WTC11 (cell line): Measurements from ENCODE around the gene C19orf73. TPM values are rescaled to one million over a fixed set of nuclear protein-coding genes. Genes with fewer than 3 reads are reported as not detected.

ENCODE experiments used
- CDX4 ChIP-seq: fragments of 250-450 bp; sonication (Bioruptor Pico); IDR thresholded peaks from 2 replicates; pipeline ENCODE4 v1.9.0; 2021; ENCODE audit warnings: moderate library complexity, mild to moderate bottlenecking, inconsistent platforms, borderline replicate concordance
- CREM ChIP-seq: sonication (generic); formaldehyde crosslinking; IDR thresholded peaks from 2 replicates; pipeline ENCODE4 v1.8.1; 2022; ENCODE audit warnings: mild to moderate bottlenecking, missing genetic modification reagents, moderate library complexity
- E2F5 ChIP-seq: sonication (generic); formaldehyde crosslinking; IDR thresholded peaks from 2 replicates; pipeline ENCODE4 v1.8.1; 2022; ENCODE audit warnings: mild to moderate bottlenecking, moderate library complexity, missing genetic modification reagents
- ESRRA ChIP-seq: sonication (generic); formaldehyde crosslinking; IDR thresholded peaks from 2 replicates; pipeline ENCODE4 v1.8.1; 2022; ENCODE audit warnings: mild to moderate bottlenecking, missing genetic modification reagents, borderline replicate concordance
- FOXJ3 ChIP-seq: sonication (generic); formaldehyde crosslinking; IDR thresholded peaks from 2 replicates; pipeline ENCODE4 v1.9.0; 2021; ENCODE audit warnings: missing genetic modification reagents, mild to moderate bottlenecking, borderline replicate concordance
- HMGXB4 ChIP-seq: sonication (generic); formaldehyde crosslinking; IDR thresholded peaks from 2 replicates; pipeline ENCODE4 v1.8.1; 2023; ENCODE audit warnings: mild to moderate bottlenecking, moderate library complexity, missing genetic modification reagents
- IRF1 ChIP-seq: sonication (generic); formaldehyde crosslinking; IDR thresholded peaks from 2 replicates; pipeline ENCODE4 v1.8.0; 2023; ENCODE audit warnings: missing genetic modification reagents
- KAT7 ChIP-seq: sonication (generic); formaldehyde crosslinking; IDR thresholded peaks from 2 replicates; pipeline ENCODE4 v1.8.1; 2023; ENCODE audit warnings: missing genetic modification reagents, mild to moderate bottlenecking, borderline replicate concordance
- NR1H2 ChIP-seq: sonication (generic); formaldehyde crosslinking; IDR thresholded peaks from 2 replicates; pipeline ENCODE4 v1.9.0; 2021; ENCODE audit warnings: mild to moderate bottlenecking, moderate library complexity, missing genetic modification reagents
- PRRX2 ChIP-seq: fragments of 250-450 bp; sonication (Bioruptor Pico); IDR thresholded peaks from 2 replicates; pipeline ENCODE4 v1.8.0; 2021; ENCODE audit warnings: mild to moderate bottlenecking
- RORB ChIP-seq: fragments of 250-450 bp; sonication (Bioruptor Pico); IDR thresholded peaks from 2 replicates; pipeline ENCODE4 v1.9.0; 2021; ENCODE audit warnings: mild to moderate bottlenecking
- SP1 ChIP-seq: sonication (generic); formaldehyde crosslinking; conservative IDR thresholded peaks from 2 replicates; pipeline ENCODE4 v1.8.1; 2022; ENCODE audit warnings: missing genetic modification reagents
- TCF7 ChIP-seq: sonication (generic); formaldehyde crosslinking; IDR thresholded peaks from 2 replicates; pipeline ENCODE4 v1.8.0; 2022; ENCODE audit warnings: mild to moderate bottlenecking, low read depth, missing genetic modification reagents, moderate library complexity
- ZSCAN18 ChIP-seq: fragments of 250-450 bp; sonication (Bioruptor Pico); IDR thresholded peaks from 2 replicates; pipeline ENCODE4 v2.1.2; 2022; ENCODE audit warnings: mild to moderate bottlenecking, moderate library complexity
- total RNA-seq: library from RNA; stranded (reverse); gene quantifications from 3 replicates; pipeline ENCODE4 v1.2.3, GENCODE V29; 2021
- TF ChIP-seq, protein P1 (sequence below): sonication (generic); formaldehyde crosslinking; IDR thresholded peaks from 2 replicates; pipeline ENCODE4 v1.8.1; 2022; ENCODE audit warnings: missing genetic modification reagents, borderline replicate concordance
- TF ChIP-seq, protein P2 (sequence below): sonication (generic); formaldehyde crosslinking; conservative IDR thresholded peaks from 2 replicates; pipeline ENCODE4 v1.8.1; 2022; ENCODE audit warnings: mild to moderate bottlenecking, missing genetic modification reagents
- TF ChIP-seq, protein P3 (sequence below): sonication (generic); formaldehyde crosslinking; IDR thresholded peaks from 2 replicates; pipeline ENCODE4 v1.8.0; 2023; ENCODE audit warnings: mild to moderate bottlenecking, missing genetic modification reagents
- TF ChIP-seq, protein P4 (sequence below): sonication (generic); formaldehyde crosslinking; IDR thresholded peaks from 2 replicates; pipeline ENCODE4 v1.8.0; 2023; ENCODE audit warnings: missing genetic modification reagents, mild to moderate bottlenecking, borderline replicate concordance
- TF ChIP-seq, protein P5 (sequence below): sonication (generic); formaldehyde crosslinking; IDR thresholded peaks from 2 replicates; pipeline ENCODE4 v1.8.1; 2023; ENCODE audit warnings: mild to moderate bottlenecking, missing genetic modification reagents, moderate library complexity

Gene C19orf73
- total RNA-seq, 1 experiment from 2014 or later, result 3.2 TPM

GRCh38 chr19:49085020-49085867 lies 33.7 kb downstream of the C19orf73 start, which contains the start of gene SNRNP70 (continued):
- TF ChIP-seq, protein P1, sequence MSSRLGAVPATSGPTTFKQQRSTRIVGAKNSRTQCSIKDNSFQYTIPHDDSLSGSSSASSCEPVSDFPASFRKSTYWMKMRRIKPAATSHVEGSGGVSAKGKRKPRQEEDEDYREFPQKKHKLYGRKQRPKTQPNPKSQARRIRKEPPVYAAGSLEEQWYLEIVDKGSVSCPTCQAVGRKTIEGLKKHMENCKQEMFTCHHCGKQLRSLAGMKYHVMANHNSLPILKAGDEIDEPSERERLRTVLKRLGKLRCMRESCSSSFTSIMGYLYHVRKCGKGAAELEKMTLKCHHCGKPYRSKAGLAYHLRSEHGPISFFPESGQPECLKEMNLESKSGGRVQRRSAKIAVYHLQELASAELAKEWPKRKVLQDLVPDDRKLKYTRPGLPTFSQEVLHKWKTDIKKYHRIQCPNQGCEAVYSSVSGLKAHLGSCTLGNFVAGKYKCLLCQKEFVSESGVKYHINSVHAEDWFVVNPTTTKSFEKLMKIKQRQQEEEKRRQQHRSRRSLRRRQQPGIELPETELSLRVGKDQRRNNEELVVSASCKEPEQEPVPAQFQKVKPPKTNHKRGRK (CRISPR knock-in tag), result no peak
- TF ChIP-seq, protein P2, sequence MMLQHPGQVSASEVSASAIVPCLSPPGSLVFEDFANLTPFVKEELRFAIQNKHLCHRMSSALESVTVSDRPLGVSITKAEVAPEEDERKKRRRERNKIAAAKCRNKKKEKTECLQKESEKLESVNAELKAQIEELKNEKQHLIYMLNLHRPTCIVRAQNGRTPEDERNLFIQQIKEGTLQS, result no peak
- TF ChIP-seq PRRX2 (CRISPR knock-in tag) (no peak), HMGXB4 (CRISPR knock-in tag) (peak; percentile 89; the same call in 1 of the 2 replicates), CREM (CRISPR knock-in tag) (peak; percentile 43; the same call in 1 of the 2 replicates), IRF1 (CRISPR knock-in tag) (no peak), FOXJ3 (no peak), SP1 (CRISPR knock-in tag) (peak; percentile 97), NR1H2 (no peak), TCF7 (CRISPR knock-in tag) (peak; percentile 84; the same call in 1 of the 2 replicates), RORB (CRISPR knock-in tag) (no peak), ZSCAN18 (no peak), E2F5 (CRISPR knock-in tag) (peak; percentile 82), ESRRA (peak; percentile 70; the same call in 1 of the 2 replicates), KAT7 (CRISPR knock-in tag) (0 out of 2 replicates have a peak, but pooled peaks have one; percentile 64), CDX4 (CRISPR knock-in tag) (no peak)
- TF ChIP-seq, protein P3, sequence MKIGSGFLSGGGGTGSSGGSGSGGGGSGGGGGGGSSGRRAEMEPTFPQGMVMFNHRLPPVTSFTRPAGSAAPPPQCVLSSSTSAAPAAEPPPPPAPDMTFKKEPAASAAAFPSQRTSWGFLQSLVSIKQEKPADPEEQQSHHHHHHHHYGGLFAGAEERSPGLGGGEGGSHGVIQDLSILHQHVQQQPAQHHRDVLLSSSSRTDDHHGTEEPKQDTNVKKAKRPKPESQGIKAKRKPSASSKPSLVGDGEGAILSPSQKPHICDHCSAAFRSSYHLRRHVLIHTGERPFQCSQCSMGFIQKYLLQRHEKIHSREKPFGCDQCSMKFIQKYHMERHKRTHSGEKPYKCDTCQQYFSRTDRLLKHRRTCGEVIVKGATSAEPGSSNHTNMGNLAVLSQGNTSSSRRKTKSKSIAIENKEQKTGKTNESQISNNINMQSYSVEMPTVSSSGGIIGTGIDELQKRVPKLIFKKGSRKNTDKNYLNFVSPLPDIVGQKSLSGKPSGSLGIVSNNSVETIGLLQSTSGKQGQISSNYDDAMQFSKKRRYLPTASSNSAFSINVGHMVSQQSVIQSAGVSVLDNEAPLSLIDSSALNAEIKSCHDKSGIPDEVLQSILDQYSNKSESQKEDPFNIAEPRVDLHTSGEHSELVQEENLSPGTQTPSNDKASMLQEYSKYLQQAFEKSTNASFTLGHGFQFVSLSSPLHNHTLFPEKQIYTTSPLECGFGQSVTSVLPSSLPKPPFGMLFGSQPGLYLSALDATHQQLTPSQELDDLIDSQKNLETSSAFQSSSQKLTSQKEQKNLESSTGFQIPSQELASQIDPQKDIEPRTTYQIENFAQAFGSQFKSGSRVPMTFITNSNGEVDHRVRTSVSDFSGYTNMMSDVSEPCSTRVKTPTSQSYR (CRISPR knock-in tag), result no peak
- TF ChIP-seq, protein P4, sequence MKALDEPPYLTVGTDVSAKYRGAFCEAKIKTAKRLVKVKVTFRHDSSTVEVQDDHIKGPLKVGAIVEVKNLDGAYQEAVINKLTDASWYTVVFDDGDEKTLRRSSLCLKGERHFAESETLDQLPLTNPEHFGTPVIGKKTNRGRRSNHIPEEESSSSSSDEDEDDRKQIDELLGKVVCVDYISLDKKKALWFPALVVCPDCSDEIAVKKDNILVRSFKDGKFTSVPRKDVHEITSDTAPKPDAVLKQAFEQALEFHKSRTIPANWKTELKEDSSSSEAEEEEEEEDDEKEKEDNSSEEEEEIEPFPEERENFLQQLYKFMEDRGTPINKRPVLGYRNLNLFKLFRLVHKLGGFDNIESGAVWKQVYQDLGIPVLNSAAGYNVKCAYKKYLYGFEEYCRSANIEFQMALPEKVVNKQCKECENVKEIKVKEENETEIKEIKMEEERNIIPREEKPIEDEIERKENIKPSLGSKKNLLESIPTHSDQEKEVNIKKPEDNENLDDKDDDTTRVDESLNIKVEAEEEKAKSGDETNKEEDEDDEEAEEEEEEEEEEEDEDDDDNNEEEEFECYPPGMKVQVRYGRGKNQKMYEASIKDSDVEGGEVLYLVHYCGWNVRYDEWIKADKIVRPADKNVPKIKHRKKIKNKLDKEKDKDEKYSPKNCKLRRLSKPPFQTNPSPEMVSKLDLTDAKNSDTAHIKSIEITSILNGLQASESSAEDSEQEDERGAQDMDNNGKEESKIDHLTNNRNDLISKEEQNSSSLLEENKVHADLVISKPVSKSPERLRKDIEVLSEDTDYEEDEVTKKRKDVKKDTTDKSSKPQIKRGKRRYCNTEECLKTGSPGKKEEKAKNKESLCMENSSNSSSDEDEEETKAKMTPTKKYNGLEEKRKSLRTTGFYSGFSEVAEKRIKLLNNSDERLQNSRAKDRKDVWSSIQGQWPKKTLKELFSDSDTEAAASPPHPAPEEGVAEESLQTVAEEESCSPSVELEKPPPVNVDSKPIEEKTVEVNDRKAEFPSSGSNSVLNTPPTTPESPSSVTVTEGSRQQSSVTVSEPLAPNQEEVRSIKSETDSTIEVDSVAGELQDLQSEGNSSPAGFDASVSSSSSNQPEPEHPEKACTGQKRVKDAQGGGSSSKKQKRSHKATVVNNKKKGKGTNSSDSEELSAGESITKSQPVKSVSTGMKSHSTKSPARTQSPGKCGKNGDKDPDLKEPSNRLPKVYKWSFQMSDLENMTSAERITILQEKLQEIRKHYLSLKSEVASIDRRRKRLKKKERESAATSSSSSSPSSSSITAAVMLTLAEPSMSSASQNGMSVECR (CRISPR knock-in tag), result peak; percentile 88; the same call in 1 of the 2 replicates
- TF ChIP-seq, protein P5, sequence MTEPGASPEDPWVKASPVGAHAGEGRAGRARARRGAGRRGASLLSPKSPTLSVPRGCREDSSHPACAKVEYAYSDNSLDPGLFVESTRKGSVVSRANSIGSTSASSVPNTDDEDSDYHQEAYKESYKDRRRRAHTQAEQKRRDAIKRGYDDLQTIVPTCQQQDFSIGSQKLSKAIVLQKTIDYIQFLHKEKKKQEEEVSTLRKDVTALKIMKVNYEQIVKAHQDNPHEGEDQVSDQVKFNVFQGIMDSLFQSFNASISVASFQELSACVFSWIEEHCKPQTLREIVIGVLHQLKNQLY (CRISPR knock-in tag), result no peak
